GM19397 (cell line): Measurements from ENCODE around the gene TBX1.
"Not testable (repeated sequence)": the region's sequence is repeated elsewhere in the genome, so short reads cannot be mapped to it uniquely, and the experiment has no call there.

Source experiments
- ATAC-seq: cut with Tn5 transposase; IDR thresholded peaks from one replicate; pipeline ENCODE4 v1.9.1; 2021; ENCODE audit warnings: mild to moderate bottlenecking, moderate library complexity; ENCODE audit not compliant: unreplicated experiment

The TBX1 gene

DNA sequence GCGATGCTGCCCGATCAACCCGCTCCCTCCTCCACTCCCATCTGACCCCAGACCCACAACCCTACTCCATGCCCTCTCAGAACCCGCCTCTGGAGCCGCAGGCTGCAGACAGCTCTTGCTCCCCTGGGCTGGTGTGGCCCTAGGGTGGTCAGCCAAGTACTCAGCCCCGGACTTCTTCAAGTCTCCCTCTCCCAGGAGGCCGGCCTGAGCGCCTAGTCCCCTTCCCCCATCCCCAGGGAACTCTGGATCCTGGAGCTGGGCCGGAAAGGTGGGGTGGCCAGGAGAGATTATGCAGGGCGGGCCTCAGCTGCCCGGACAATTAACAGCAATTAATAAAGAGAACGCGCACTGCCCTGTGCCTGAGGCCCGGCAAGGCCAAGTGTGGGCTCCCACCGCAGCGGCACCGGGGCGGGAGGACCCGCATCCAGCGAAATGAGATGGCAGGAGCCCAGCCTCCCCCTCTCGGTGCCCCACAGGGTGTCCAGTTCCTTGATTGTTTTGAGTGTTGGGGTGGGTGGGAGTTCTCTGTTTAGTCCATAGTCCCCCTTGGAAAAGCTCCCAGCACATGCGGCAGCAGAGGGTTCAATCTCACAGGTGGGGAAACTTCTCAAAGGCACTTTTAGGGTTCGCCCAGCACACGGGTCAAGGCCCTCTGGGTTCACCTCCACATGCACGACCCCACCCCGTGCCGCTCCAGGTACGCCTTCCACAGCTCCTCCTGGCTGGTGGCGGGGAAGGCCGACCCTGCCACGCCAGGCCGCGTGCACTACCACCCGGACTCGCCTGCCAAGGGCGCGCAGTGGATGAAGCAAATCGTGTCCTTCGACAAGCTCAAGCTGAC, 3.1 kb downstream of the TBX1 start:
- ATAC-seq: no peak

DNA sequence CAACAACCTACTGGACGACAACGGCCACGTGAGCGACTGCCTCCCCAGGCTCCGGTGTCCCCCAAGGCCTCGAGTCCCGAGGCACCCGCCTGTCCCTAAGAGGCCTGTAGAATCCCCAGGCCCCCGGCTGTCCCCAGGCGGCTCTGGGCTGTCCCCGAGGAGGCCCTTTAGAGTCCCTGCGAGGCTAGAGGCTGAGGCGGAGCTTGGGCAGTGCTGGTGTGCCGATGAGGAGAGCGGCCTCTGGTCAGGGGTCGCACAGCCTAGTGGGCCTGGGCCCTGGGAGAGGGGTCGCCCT, 3.7 kb downstream of the TBX1 start:
- no peak for ATAC-seq

DNA sequence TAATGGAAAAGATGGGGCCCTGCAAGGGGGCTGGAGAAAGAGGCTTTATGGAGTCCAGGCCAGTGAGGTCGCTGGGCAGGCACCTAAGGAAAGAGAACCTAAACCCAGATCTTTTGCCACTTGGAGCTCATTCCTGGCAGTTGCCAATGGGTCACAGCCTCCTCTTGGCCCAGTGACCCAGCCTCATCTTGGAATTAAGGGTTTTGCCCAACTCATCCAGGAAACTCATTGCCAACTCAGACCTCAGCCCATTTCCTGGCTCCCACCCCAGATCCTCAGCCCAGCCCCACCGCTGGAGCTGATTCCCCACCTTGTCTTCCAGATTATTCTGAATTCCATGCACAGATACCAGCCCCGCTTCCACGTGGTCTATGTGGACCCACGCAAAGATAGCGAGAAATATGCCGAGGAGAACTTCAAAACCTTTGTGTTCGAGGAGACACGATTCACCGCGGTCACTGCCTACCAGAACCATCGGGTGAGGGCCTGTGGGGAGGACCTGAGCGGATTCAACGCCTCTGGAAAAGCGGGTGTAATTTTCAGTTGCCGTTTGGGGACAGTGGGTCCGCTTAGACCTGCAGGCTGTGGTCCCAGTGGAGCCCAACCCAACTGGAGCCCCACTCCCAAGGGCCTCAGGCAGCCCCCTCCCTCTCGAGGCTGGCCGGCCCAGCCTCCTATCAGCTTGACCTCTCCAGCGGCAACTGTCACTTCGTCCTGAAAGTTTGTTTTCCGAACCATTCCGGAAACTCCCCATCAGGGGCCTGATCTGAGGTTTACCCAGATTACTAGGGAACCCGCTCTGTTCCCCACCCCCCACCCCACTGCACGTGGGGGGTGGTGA, 4.3 kb downstream of the TBX1 start:
- no peak for ATAC-seq

- ATAC-seq: no peak
Observed at GRCh38 chr22:19765477-19766239, 5.1 kb downstream of the TBX1 start.

GRCh38 chr22:19766240-19766510, 5.6 kb downstream of the TBX1 start:
- ATAC-seq: no peak

- no peak for ATAC-seq
Observed at GRCh38 chr22:19766511-19767426, 6.2 kb downstream of the TBX1 start.

DNA sequence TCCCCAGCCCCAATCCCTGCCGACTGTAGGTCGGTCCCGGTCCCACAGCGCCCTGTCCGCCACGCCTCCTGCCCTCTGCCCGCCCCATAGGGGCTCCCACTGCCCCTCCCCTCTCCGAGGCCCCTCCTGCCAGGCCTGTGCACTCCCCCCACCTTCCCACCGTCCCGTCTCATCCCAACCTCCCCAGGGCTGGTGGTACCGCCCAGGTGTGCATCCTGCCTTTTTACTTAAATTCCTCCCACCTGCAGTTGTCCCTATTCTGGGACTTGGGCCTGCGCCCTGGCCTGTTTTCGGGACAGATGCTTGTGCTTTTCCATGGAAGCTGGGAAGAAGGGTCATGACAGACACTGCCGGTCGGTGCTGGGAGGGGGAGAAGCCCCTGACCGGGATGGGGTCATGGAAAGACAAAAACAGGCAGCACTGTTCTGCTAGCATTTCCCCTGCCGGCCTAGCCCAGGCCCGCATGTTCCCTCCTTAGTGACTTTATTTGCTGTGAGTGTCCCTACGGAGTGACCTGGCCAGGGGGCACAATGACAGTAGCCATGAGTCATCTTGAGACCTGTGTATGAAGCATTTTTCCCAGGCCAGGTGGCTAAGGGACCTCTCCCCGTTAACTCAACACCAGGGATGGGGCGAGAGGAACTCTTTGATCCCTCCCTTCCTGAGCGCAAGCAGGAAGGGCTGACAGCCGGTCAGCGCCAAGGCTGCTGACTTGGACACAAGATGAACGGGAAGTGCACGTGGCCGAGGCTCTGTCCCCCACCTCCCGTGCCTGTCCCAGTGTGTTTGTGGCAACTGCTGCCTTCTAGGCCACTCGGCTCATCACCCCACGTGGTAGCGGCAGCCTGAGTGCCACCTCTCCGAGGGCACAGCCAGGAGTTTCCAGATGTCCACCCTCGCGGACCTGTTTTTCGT, 7.1 kb downstream of the TBX1 start:
- ATAC-seq: no peak

- no peak for ATAC-seq
Observed at GRCh38 chr22:19769393-19769715, 8.8 kb downstream of the TBX1 start.

GRCh38 chr22:19770349-19771220, 10.0 kb downstream of the TBX1 start:
- no peak for ATAC-seq

DNA sequence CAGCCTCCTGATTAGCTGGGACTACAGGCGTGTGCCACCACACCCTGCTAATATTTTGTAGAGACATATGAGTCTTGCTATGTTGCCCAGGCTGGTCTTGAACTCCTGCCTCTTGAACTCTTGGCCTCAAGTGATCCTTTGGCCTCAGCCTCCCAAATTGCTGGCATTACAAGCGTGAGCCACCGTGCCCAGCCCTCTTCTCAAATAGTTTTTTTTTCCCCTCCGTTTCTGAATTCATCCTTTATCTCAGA, 11.8 kb downstream of the TBX1 start:
- ATAC-seq: no peak

GRCh38 chr22:19772673-19773469, 12.3 kb downstream of the TBX1 start:
- peak; percentile 69 for ATAC-seq

- ATAC-seq: no peak
Observed at GRCh38 chr22:19773470-19774040, 13.0 kb downstream of the TBX1 start.

DNA sequence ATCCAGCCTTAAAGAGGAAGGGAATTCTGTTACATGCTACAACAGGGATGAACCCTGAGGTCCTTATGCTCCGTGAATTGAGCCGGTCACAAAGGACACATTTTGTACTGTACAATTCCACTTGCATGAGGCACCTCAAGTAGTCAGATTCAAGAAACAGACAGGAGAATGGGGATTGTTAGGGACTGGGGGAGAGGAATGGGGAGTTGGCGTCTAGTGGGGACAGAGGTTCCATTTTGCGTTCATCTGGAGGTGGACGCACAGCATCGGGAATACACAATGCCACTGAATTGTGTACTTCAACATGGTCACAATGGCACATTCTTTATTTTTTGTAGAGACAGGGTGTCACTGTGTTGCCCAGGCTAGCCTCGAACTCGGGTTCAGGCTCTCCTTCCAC, 14.1 kb downstream of the TBX1 start:
- ATAC-seq: no peak

GRCh38 chr22:19775496-19776325, 15.1 kb downstream of the TBX1 start:
- ATAC-seq: no peak

- ATAC-seq: no peak
Observed at GRCh38 chr22:19776433-19777031, 16.0 kb downstream of the TBX1 start.

- ATAC-seq: not testable (repeated sequence)
Observed at GRCh38 chr22:19777192-19777591, 16.6 kb downstream of the TBX1 start.

DNA sequence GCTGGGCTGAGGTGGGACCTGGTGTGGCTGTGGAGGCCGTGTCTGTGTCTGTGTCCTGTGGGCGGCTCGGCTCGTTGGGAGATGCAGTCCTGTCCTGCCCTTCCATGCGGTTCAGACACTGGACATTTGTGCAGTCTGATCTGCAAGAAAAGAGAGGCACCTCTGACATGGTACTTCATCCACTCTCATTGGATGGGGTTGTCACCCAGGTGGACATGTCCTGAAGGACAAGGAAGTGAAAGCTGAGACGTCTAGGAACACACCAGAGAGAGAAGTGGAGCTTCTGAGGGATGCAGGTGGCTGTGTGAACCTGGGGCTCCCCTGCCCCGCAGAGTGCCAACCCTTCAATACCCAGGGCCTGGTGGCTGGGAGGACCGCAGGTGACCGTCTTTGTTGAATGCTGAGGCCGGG, 18.4 kb downstream of the TBX1 start:
- ATAC-seq: no peak
